HepG2 (cell line): ENCODE data around the gene BDKRB1. TPM values are rescaled to one million over a fixed set of nuclear protein-coding genes. Genes with fewer than 3 reads are reported as not detected.

ENCODE experiments used
- ATAC-seq: fragments of 200-7000 bp; cut with Tn5 transposase; 3 replicates; pipeline ENCODE4 v1.9.1; 2020; ENCODE audit warnings: mild to moderate bottlenecking, moderate library complexity
- BruUV-seq: library from RNA; stranded (reverse); fragments of 400-500 nt; replicated peaks from 2 replicates; lab custom pipeline; 2021; lab: Mats Ljungman, UMichigan
- CTCF ChIA-PET: fragments of 300-600 bp; formaldehyde crosslinking; extraction: SDS; loops from one replicate; lab custom pipeline; 2021; ENCODE audit warnings: low total read pairs, inconsistent platforms, low intra/inter-chr PET ratio; lab: Yijun Ruan, JAX
- POLR2A ChIA-PET: fragments of 350-600 bp; sonication (Branson Sonifier 250); formaldehyde crosslinking; loops from one replicate; lab custom pipeline; 2020; ENCODE audit warnings: antibody characterized with exemption, inconsistent platforms; lab: Yijun Ruan, JAX
- DNase-seq: peaks from one replicate; pipeline ENCODE4 v3.0.0-alpha.2; 2015; ENCODE audit warnings: low spot score
- FAIRE-seq: peaks from 3 replicates; lab custom pipeline; 2011; peaks lifted over from hg19 to GRCh38; lab: Jason Lieb, UNC
- H2AFZ ChIP-seq: one replicate; pipeline ENCODE4 v1.6.1; 2011; ENCODE audit warnings: low read length, inconsistent platforms
- H3K27ac ChIP-seq: fragments of 300-600 bp; 3 replicates; pipeline ENCODE4 v1.8.0; 2011; ENCODE audit warnings: mixed run types, mild to moderate bottlenecking, mixed read lengths, low read length, inconsistent platforms; ENCODE audit not compliant: insufficient read depth; ENCODE audit errors: extremely low read length
- H3K27me3 ChIP-seq, 2 experiments: fragments of 200-600 bp in 1 of 2; 2 replicates in 1 of 2; 3 replicates in 1 of 2; pipeline versions ENCODE4 v1.6.0 to v1.8.0; 2011; ENCODE audit warnings: low read length in 2 of 2, mild to moderate bottlenecking in 2 of 2, moderate library complexity in 2 of 2, inconsistent platforms in 1 of 2; ENCODE audit not compliant: insufficient read depth in 2 of 2, control insufficient read depth in 1 of 2
- H3K36me3 ChIP-seq, 2 experiments: fragments of 200-600 bp in 1 of 2; replicated peaks in 1 of 2; 2 replicates in 1 of 2; 3 replicates in 1 of 2; pipeline versions ENCODE4 v1.5.1 to v1.8.0; 2011; ENCODE audit warnings: low read length in 2 of 2, inconsistent platforms in 1 of 2; ENCODE audit not compliant: insufficient read depth in 2 of 2, control insufficient read depth in 1 of 2
- H3K4me1 ChIP-seq: 2 replicates; pipeline ENCODE4 v1.5.1; 2012; ENCODE audit warnings: low read length, inconsistent platforms; ENCODE audit not compliant: insufficient read depth
- H3K4me2 ChIP-seq: 2 replicates; pipeline ENCODE4 v1.6.0; 2011; ENCODE audit warnings: low read depth, low read length, inconsistent platforms
- H3K4me3 ChIP-seq, 3 experiments: fragments of 200-600 bp in 1 of 3; sonication (generic), shearing (Covaris generic) in 1 of 3; replicated peaks in 1 of 3; 2 replicates each; pipeline ENCODE4 v1.5.1; 2011 to 2016; ENCODE audit warnings: low read length in 3 of 3, inconsistent platforms in 2 of 3, low read depth in 2 of 3, mild to moderate bottlenecking in 2 of 3, control low read depth in 1 of 3, mixed read lengths in 1 of 3; ENCODE audit not compliant: insufficient read depth in 1 of 3
- H3K79me2 ChIP-seq: one replicate; pipeline ENCODE4 v1.6.1; 2011; ENCODE audit warnings: low read length, inconsistent platforms; ENCODE audit not compliant: insufficient read depth
- H3K9ac ChIP-seq: 2 replicates; pipeline ENCODE4 v1.6.0; 2011; ENCODE audit warnings: mild to moderate bottlenecking, low read depth, low read length, inconsistent platforms; ENCODE audit not compliant: insufficient read depth
- H3K9me3 ChIP-seq: 2 replicates; pipeline ENCODE4 v1.5.1; 2012; ENCODE audit warnings: mild to moderate bottlenecking, low read length
- H4K20me1 ChIP-seq: 2 replicates; pipeline ENCODE4 v1.6.0; 2011; ENCODE audit warnings: inconsistent platforms, mild to moderate bottlenecking, low read length, moderate library complexity; ENCODE audit not compliant: insufficient read depth
- ARID2 ChIP-seq: sonication (generic); formaldehyde crosslinking; IDR thresholded peaks from 2 replicates; pipeline ENCODE4 v1.8.1; 2022; ENCODE audit warnings: mild to moderate bottlenecking, missing genetic modification reagents, borderline replicate concordance
- TBX3 ChIP-seq: fragments of 450-650 bp; IDR thresholded peaks from 2 replicates; pipeline ENCODE4 v1.6.1; 2017; ENCODE audit warnings: antibody characterized with exemption, mild to moderate bottlenecking, inconsistent platforms, borderline replicate concordance
- ZBTB49 ChIP-seq: sonication (generic); formaldehyde crosslinking; IDR thresholded peaks from 2 replicates; pipeline ENCODE4 v1.4.0; 2020; ENCODE audit warnings: missing genetic modification reagents, borderline replicate concordance
- ZC3H4 ChIP-seq: sonication (generic); formaldehyde crosslinking; IDR thresholded peaks from 2 replicates; pipeline ENCODE4 v1.4.0; 2020; ENCODE audit warnings: missing genetic modification reagents, borderline replicate concordance
- ZKSCAN8 ChIP-seq: IDR thresholded peaks from 2 replicates; pipeline ENCODE4 v1.6.1; 2016; ENCODE audit warnings: borderline replicate concordance, missing genetic modification reagents, missing compliant biosample characterization
- WGBS: methylation state at CpG from one replicate; pipeline ENCODE4 v1.1.6; 2017; ENCODE audit warnings: low lambda C conversion rate; 5-methylcytosine and 5-hydroxymethylcytosine counted together
- in situ Hi-C: cut with HindIII; loops from 2 replicates; pipeline ENCODE4 v1.10.0; 2017; ENCODE audit warnings: low pct_unique_long_range_greater_than_20kb; ENCODE audit not compliant: extremely low pct_ligation_motif_present
- intact Hi-C: fragments of 100-400 bp; cut with micrococcal nuclease; formaldehyde crosslinking; loops from one replicate; pipeline ENCODE4 v1.10.0; 2022; ENCODE audit not compliant: unreplicated experiment
- polyA plus RNA-seq, 8 experiments: library from polyadenylated mRNA; depleted of rRNA in 3 of 8; stranded (reverse) in 7 of 8; unstranded in 1 of 8; fragments of >200 nt; fragmentation: Illumina TruSeq in 4 of 8; extraction: Trizol in 4 of 8; gene quantifications; 2 replicates each; pipeline versions ENCODE4 v1.2.1 to v1.2.3, GENCODE V29; 2011 to 2016; ENCODE audit warnings: low read depth in 4 of 8, missing spikeins in 1 of 8, mixed read lengths in 1 of 8; ENCODE audit not compliant: insufficient read depth in 1 of 8
- total RNA-seq, 5 experiments: library from RNA; depleted of rRNA; stranded (reverse); fragments of >200 nt; fragmentation: Illumina TruSeq; extraction: Trizol; gene quantifications; 2 replicates each; pipeline ENCODE4 v1.2.3, GENCODE V29; 2016; ENCODE audit warnings: low read depth in 1 of 5

The BDKRB1 gene
- total and polyA plus RNA-seq, 2 of the 13 experiments (the other 11 are each of a cell fraction or from before 2014, with no cell fraction given) = 0.05 TPM; not detected in 1

DNA sequence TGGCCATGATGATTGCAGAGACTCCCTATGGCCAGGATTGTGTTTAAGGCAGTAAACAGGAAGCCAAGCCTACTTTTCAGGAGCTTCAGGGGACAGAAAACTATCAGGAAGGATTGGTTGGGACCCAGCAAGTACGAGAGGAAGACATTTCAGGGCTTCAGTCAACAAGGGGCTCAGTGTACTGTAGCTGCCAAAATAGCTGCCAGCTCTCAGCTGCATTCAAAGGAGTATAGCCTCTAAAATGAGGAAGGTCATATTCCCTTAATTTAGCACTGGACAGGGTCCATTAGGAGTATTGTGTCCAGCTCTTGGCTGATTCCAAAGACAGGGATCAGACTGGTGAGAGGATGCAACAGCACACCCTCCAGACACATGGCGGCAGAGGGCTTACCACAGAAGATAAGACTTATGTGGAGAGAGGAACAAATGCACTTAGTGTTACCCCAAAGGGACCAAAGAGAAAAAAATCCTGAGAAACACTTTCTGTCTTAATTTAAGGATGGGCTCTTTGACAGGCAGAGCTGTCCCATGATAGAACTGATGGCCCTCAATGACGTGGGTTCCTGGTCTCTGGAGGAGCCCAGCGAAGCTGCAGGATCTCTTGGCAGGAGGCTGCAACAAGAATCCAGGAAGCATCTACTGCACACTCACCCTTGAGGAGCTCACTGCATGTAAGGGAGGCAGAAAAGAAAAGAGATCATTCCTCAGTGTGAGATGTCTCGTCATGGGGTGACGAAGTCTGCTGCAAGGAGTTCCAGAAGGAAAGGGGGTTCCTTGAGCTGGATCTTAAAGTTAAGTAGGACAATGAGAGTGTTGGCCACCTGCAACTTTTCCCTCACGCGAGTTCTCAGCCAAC, 14.8 kb downstream of the BDKRB1 start:
- no TSS peak for BruUV-seq
- no peak for TF ChIP-seq ZC3H4 (CRISPR knock-in tag)
- TF ChIP-seq ZKSCAN8 = no peak
- no peak for TF ChIP-seq ARID2 (CRISPR knock-in tag)
- no peak for TF ChIP-seq ZBTB49 (CRISPR knock-in tag)
- no peak for TF ChIP-seq TBX3
- no peak overlapping the region for H3K4me2 ChIP-seq
- 49% methylated on average over 8 of the region's 8 CpGs for WGBS
- in situ Hi-C loops (no loop called here), intact Hi-C loops (no loop called here)
- H4K20me1 ChIP-seq = no peaks in the 10 kb centered on the region
- POLR2A ChIA-PET = no interaction called here
- no peak for FAIRE-seq
- H3K36me3 ChIP-seq = no peaks in the 10 kb centered on the region
- H3K79me2 ChIP-seq = no peaks in the 10 kb centered on the region
- no peak overlapping the region for H3K27ac ChIP-seq
- no peak for DNase-seq
- H3K9me3 ChIP-seq = peaks cover 7% of the 10 kb centered on the region; the same call in 1 of the 2 replicates
- no peak overlapping the region for H3K4me3 ChIP-seq
- peaks cover 0 to 13% of the 10 kb centered on the region in 2 experiments; a peak in 1 of 5 replicates for H3K27me3 ChIP-seq
- H3K9ac ChIP-seq = no peak overlapping the region
- H2AFZ ChIP-seq = no peak overlapping the region
- CTCF ChIA-PET = no interaction called here
- H3K4me1 ChIP-seq = peaks cover 22% of the 10 kb centered on the region
- no peak for ATAC-seq
